Sigmoid colon (tissue), 7 donors: ENCODE data around the gene KLK5. TPM values are rescaled to one million over a fixed set of nuclear protein-coding genes. Genes with fewer than 3 reads are reported as not detected.

Experiments
- DNase-seq: peaks from one replicate; pipeline ENCODE4 v3.0.0-alpha.2; 2019
- H3K27ac ChIP-seq, 4 donors: fragments of 200-600 bp; sonication (generic); one replicate each; pipeline ENCODE4 v1.5.1; 2016 to 2019; ENCODE audit warnings: mild to moderate bottlenecking in 1 of 4
- H3K27me3 ChIP-seq, 3 donors: fragments of 200-600 bp; sonication (generic); one replicate each; pipeline ENCODE4 v1.5.1; 2019; ENCODE audit warnings: mild to moderate bottlenecking in 1 of 3
- H3K36me3 ChIP-seq, 4 donors: fragments of 200-600 bp; sonication (generic); one replicate each; pipeline ENCODE4 v1.5.1; 2016 to 2019
- H3K4me1 ChIP-seq, 4 donors: fragments of 200-600 bp; sonication (generic); one replicate each; pipeline ENCODE4 v1.5.1; 2017 to 2019
- H3K4me3 ChIP-seq, 4 donors: fragments of 200-600 bp; sonication (generic); one replicate each; pipeline ENCODE4 v1.5.1; 2017 to 2019; ENCODE audit warnings: mild to moderate bottlenecking in 2 of 4, moderate library complexity in 1 of 4
- H3K9me3 ChIP-seq, 4 donors: fragments of 200-600 bp in 3 of 4; sonication (generic) in 3 of 4; one replicate each; pipeline versions ENCODE4 v1.5.1 to v1.6.1; 2013 to 2019
- CTCF ChIP-seq, 4 experiments: fragments of 450-650 bp in 3 of 4; fragments of 200-600 bp in 1 of 4; IDR thresholded peaks; one replicate each; pipeline ENCODE4 v1.5.1; 2016 to 2019; ENCODE audit warnings: antibody characterized with exemption in 4 of 4, mild to moderate bottlenecking in 3 of 4, moderate library complexity in 2 of 4
- EP300 ChIP-seq, 4 donors: sonication (generic); formaldehyde crosslinking; IDR thresholded peaks; one replicate each; pipeline ENCODE4 v1.6.1; 2017; ENCODE audit warnings: antibody characterized with exemption in 4 of 4
- POLR2A ChIP-seq, 2 donors: fragments of 450-650 bp; IDR thresholded peaks; one replicate each; pipeline ENCODE4 v1.6.1; 2016; ENCODE audit warnings: antibody characterized with exemption in 2 of 2, mild to moderate bottlenecking in 2 of 2, moderate library complexity in 2 of 2
- POLR2AphosphoS5 ChIP-seq, 4 donors: sonication (generic); formaldehyde crosslinking; IDR thresholded peaks; one replicate each; pipeline ENCODE4 v1.6.1; 2017; ENCODE audit warnings: antibody characterized with exemption in 4 of 4
- WGBS, 2 donors: extraction: QIAGEN DNeasy Blood & Tissue Kit; methylation state at CpG; one replicate each; pipeline ENCODE4 v1.1.7; 2013; 5-methylcytosine and 5-hydroxymethylcytosine counted together
- intact Hi-C: fragments of 100-400 bp; cut with DNase I; formaldehyde crosslinking; loops from one replicate; pipeline ENCODE4 v1.15.1; 2023
- polyA plus RNA-seq, 3 donors: library from polyadenylated mRNA; stranded (reverse); fragments of 200-250 nt; gene quantifications; one replicate each; pipeline ENCODE4 v1.2.3, GENCODE V29; 2013
- total RNA-seq, 4 donors: library from RNA; depleted of rRNA; stranded (reverse); fragments of >200 nt; gene quantifications; one replicate each; pipeline ENCODE4 v1.1.0, GENCODE V29; 2016
- donor health status: healthy with polysubstance abuse.
- donor health status: Bipolar disorder and iron deficiency.
- donor health status: healthy.

Gene KLK5
- total and polyA plus RNA-seq, 7 donors: not detected

- H3K36me3 ChIP-seq: no peaks in the 10 kb centered on the region
- H3K4me1 ChIP-seq: no peaks in the 10 kb centered on the region
- peaks cover 5 to 34% (median 7%) of the 10 kb centered on the region in 3 donors for H3K27me3 ChIP-seq
- intact Hi-C loops: no loop called here
- WGBS, 2 donors: 19 to 34% methylated on average over 28 of the region's 28 CpGs
- TF ChIP-seq CTCF (IDR thresholded peaks at IDR 0.05) (no peak), EP300 (IDR thresholded peaks at IDR 0.05) (no peak), POLR2A (IDR thresholded peaks at IDR 0.05) (no peak), POLR2AphosphoS5 (IDR thresholded peaks at IDR 0.05) (no peak)
- H3K27ac ChIP-seq: no peak within 1 kb of the TSS
- peak; percentile 34 for DNase-seq
- no peak within 1 kb of the TSS for H3K4me3 ChIP-seq
- no peaks in the 10 kb centered on the region for H3K9me3 ChIP-seq
These were observed 30.9 kb upstream of the KLK5 start, which contains the start of gene KLK7 for GRCh38 chr19:50983625-50984292. TSS of gene KLK7 (minus strand) at chr19:50983917. CDS start at chr19:50982399, 1,518 bp downstream.

GRCh38 chr19:50982186-50982585 is 29.3 kb upstream of the KLK5 start:
- TF ChIP-seq POLR2A (IDR thresholded peaks at IDR 0.05): no peak
- TF ChIP-seq CTCF (IDR thresholded peaks at IDR 0.05): no peak
- no peak for TF ChIP-seq POLR2AphosphoS5 (IDR thresholded peaks at IDR 0.05)
- no peak for TF ChIP-seq EP300 (IDR thresholded peaks at IDR 0.05)
- H3K4me3 ChIP-seq: no peak overlapping the region
- H3K9me3 ChIP-seq: no peaks in the 10 kb centered on the region
- 79 to 81% methylated on average over 4 of the region's 4 CpGs for WGBS, 2 donors
- H3K27me3 ChIP-seq: peaks cover 5 to 43% (median 7%) of the 10 kb centered on the region in 3 donors
- intact Hi-C loops: no loop called here
- DNase-seq: peak; percentile 30
- H3K4me1 ChIP-seq: no peaks in the 10 kb centered on the region
- H3K27ac ChIP-seq: no peak overlapping the region
- H3K36me3 ChIP-seq: no peaks in the 10 kb centered on the region

GRCh38 chr19:50981587-50982146 is 28.8 kb upstream of the KLK5 start:
- Histone ChIP-seq H3K27me3 (peaks cover 5 to 48% (median 7%) of the 10 kb centered on the region in 3 donors), H3K27ac (no peak overlapping the region), H3K4me1 (no peaks in the 10 kb centered on the region), H3K4me3 (no peak overlapping the region), H3K36me3 (no peaks in the 10 kb centered on the region), H3K9me3 (no peaks in the 10 kb centered on the region)
- intact Hi-C loops: no loop called here
- 64 to 71% methylated on average over 11 of the region's 11 CpGs for WGBS, 2 donors
- DNase-seq: peak; percentile 37
- TF ChIP-seq EP300 (IDR thresholded peaks at IDR 0.05) (no peak), POLR2AphosphoS5 (IDR thresholded peaks at IDR 0.05) (no peak), CTCF (IDR thresholded peaks at IDR 0.05) (no peak), POLR2A (IDR thresholded peaks at IDR 0.05) (no peak)

GRCh38 chr19:50980208-50980607 is 27.4 kb upstream of the KLK5 start:
- intact Hi-C loops: no loop called here
- H3K4me3 ChIP-seq: no peak overlapping the region
- no peaks in the 10 kb centered on the region for H3K4me1 ChIP-seq
- H3K27ac ChIP-seq: no peak overlapping the region
- peak; percentile 45 for DNase-seq
- no peaks in the 10 kb centered on the region for H3K36me3 ChIP-seq
- TF ChIP-seq CTCF (IDR thresholded peaks at IDR 0.05) (no peak), EP300 (IDR thresholded peaks at IDR 0.05) (no peak), POLR2A (IDR thresholded peaks at IDR 0.05) (no peak), POLR2AphosphoS5 (IDR thresholded peaks at IDR 0.05) (no peak)
- H3K27me3 ChIP-seq: peaks cover 5 to 55% (median 13%) of the 10 kb centered on the region in 3 donors
- H3K9me3 ChIP-seq: no peaks in the 10 kb centered on the region
- WGBS, 2 donors: 59 to 60% methylated on average over 13 of the region's 13 CpGs
